ENCODE results near the gene FHIT.

FHIT gene

DNA sequence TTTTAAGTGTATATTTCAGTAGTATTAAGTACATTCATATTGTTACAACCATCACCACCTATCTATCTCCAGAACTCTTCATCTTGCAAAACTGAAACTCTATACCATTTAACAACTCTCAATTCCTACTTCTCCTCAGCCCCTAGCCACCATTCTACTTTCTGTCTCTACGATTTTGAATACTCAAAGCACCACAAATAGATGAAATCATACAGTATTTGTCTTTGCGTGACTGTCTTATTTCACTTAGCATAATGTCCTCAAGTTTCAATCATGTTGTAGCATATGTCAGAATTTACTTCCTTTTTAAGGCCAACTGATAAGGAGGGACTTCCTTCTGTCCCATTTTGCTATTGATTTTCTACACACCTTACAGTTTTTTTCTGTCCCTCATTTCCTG, 593.3 kb downstream of the FHIT start:
- Histone ChIP-seq H3K79me2 (ENCODE audit: insufficient read depth, low read length) (no peaks in the 10 kb centered on the region), H3K4me2 (ENCODE audit: low read depth, low read length, poor library complexity, severe bottlenecking) (no peak overlapping the region), H4K20me1 (ENCODE audit: low read depth, low read length) (no peaks in the 10 kb centered on the region), H3K9ac (ENCODE audit: low read length) (no peak overlapping the region), H3K4me3 (ENCODE audit: insufficient read depth, low read length, poor library complexity, severe bottlenecking) (no peak overlapping the region), H3F3A (ENCODE audit: insufficient read depth) (no peaks in the 10 kb centered on the region), H2AFZ (ENCODE audit: low read depth, low read length, severe bottlenecking) (no peak overlapping the region), H3K27ac (ENCODE audit: low read depth, low read length) (no peak overlapping the region), H3K9me2 (replicated peaks; ENCODE audit: insufficient read depth, low read length) (no peaks in the 10 kb centered on the region), H3K36me3 (ENCODE audit: low read length) (no peaks in the 10 kb centered on the region), H3K27me3 (ENCODE audit: low read length) (no peaks in the 10 kb centered on the region), H3K9me3 (ENCODE audit: insufficient read depth, low read length) (no peaks in the 10 kb centered on the region)
- TF ChIP-seq, protein P1, sequence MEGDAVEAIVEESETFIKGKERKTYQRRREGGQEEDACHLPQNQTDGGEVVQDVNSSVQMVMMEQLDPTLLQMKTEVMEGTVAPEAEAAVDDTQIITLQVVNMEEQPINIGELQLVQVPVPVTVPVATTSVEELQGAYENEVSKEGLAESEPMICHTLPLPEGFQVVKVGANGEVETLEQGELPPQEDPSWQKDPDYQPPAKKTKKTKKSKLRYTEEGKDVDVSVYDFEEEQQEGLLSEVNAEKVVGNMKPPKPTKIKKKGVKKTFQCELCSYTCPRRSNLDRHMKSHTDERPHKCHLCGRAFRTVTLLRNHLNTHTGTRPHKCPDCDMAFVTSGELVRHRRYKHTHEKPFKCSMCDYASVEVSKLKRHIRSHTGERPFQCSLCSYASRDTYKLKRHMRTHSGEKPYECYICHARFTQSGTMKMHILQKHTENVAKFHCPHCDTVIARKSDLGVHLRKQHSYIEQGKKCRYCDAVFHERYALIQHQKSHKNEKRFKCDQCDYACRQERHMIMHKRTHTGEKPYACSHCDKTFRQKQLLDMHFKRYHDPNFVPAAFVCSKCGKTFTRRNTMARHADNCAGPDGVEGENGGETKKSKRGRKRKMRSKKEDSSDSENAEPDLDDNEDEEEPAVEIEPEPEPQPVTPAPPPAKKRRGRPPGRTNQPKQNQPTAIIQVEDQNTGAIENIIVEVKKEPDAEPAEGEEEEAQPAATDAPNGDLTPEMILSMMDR (IDR thresholded peaks at IDR 0.05; ENCODE audit: insufficient read depth, low read length, poor library complexity, severe bottlenecking), result no peak
- TF ChIP-seq EZH2phosphoT487 (conservative IDR thresholded peaks at IDR 0.05; ENCODE audit: low read length), result no peak

DNA sequence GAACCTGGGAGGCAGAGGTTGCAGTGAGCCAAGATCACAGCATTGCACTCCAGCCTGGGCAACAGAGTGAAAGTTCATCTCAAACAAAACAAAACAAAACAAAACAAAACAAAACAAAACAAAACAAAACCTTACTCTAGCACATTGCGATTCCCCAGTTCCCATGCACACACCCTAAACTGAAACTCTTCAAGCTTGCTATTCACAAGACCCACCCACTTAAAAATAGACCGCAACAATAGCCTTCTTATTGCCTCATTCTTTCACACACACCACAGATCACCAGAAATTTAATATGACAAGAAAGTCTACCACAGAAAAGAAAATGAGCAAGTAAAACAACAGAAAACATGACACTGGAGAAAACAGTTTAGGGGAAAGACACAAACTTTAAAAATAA, 598.4 kb downstream of the FHIT start:
- Histone ChIP-seq H3K4me2 (ENCODE audit: low read depth, low read length, poor library complexity, severe bottlenecking) (no peak overlapping the region), H3K36me3 (ENCODE audit: low read length) (no peaks in the 10 kb centered on the region), H4K20me1 (ENCODE audit: low read depth, low read length) (no peaks in the 10 kb centered on the region), H3K9ac (ENCODE audit: low read length) (no peak overlapping the region), H3K9me2 (replicated peaks; ENCODE audit: insufficient read depth, low read length) (no peaks in the 10 kb centered on the region), H2AFZ (ENCODE audit: low read depth, low read length, severe bottlenecking) (no peak overlapping the region), H3K27me3 (ENCODE audit: low read length) (no peaks in the 10 kb centered on the region), H3K9me3 (ENCODE audit: insufficient read depth, low read length) (no peaks in the 10 kb centered on the region), H3F3A (ENCODE audit: insufficient read depth) (no peaks in the 10 kb centered on the region), H3K4me3 (ENCODE audit: insufficient read depth, low read length, poor library complexity, severe bottlenecking) (no peak overlapping the region), H3K79me2 (ENCODE audit: insufficient read depth, low read length) (no peaks in the 10 kb centered on the region), H3K27ac (ENCODE audit: low read depth, low read length) (no peak overlapping the region)
- TF ChIP-seq, protein P1 (IDR thresholded peaks at IDR 0.05; ENCODE audit: insufficient read depth, low read length, poor library complexity, severe bottlenecking), result no peak
- no peak for TF ChIP-seq EZH2phosphoT487 (conservative IDR thresholded peaks at IDR 0.05; ENCODE audit: low read length)

DNA sequence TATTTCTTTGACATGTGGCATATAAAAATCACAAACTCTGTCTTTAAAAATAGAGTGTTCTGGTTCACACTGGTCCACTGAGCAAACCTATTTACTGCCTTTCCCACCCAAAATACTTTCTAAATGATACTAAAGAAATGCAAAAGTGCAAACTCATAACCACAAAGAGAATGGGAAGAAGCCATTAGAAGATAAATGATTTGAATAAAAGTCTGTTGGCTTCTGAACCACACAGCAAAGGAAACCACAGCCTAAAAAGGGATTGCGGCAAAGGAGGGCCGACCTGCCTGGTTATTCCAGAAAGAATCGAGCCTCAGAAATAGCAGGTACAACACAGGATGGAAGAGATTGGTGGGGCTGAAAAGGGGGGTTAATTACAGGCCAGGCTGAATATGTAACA, 599.5 kb downstream of the FHIT start:
- no peaks in the 10 kb centered on the region for H3K9me2 ChIP-seq (replicated peaks; ENCODE audit: insufficient read depth, low read length)
- H3K79me2 ChIP-seq (ENCODE audit: insufficient read depth, low read length), result no peaks in the 10 kb centered on the region
- H3K4me3 ChIP-seq (ENCODE audit: insufficient read depth, low read length, poor library complexity, severe bottlenecking), result no peak overlapping the region
- no peaks in the 10 kb centered on the region for H3K36me3 ChIP-seq (ENCODE audit: low read length)
- no peaks in the 10 kb centered on the region for H3K9me3 ChIP-seq (ENCODE audit: insufficient read depth, low read length)
- no peaks in the 10 kb centered on the region for H4K20me1 ChIP-seq (ENCODE audit: low read depth, low read length)
- no peaks in the 10 kb centered on the region for H3K27me3 ChIP-seq (ENCODE audit: low read length)
- no peak overlapping the region for H2AFZ ChIP-seq (ENCODE audit: low read depth, low read length, severe bottlenecking)
- TF ChIP-seq EZH2phosphoT487 (conservative IDR thresholded peaks at IDR 0.05; ENCODE audit: low read length), result no peak
- TF ChIP-seq, protein P1 (IDR thresholded peaks at IDR 0.05; ENCODE audit: insufficient read depth, low read length, poor library complexity, severe bottlenecking), result no peak
- no peak overlapping the region for H3K27ac ChIP-seq (ENCODE audit: low read depth, low read length)
- H3K9ac ChIP-seq (ENCODE audit: low read length), result no peak overlapping the region
- no peaks in the 10 kb centered on the region for H3F3A ChIP-seq (ENCODE audit: insufficient read depth)
- H3K4me2 ChIP-seq (ENCODE audit: low read depth, low read length, poor library complexity, severe bottlenecking), result no peak overlapping the region
